Measurements from ENCODE around the gene B4GALNT3.

B4GALNT3 gene

GRCh38 chr12:585062-586061 is 125.6 kb downstream of the B4GALNT3 start:
- DNase-seq (ENCODE audit: low spot score), result no peak
- in situ Hi-C loops (cut with MboI; ENCODE audit: low sequenced_read_pairs, unreplicated experiment), result no loop called here
- TF ChIP-seq CTCF (IDR thresholded peaks at IDR 0.05; ENCODE audit: borderline replicate concordance, control extremely low read depth, extremely low read depth, insufficient read depth, missing control alignments), result no peak

DNA sequence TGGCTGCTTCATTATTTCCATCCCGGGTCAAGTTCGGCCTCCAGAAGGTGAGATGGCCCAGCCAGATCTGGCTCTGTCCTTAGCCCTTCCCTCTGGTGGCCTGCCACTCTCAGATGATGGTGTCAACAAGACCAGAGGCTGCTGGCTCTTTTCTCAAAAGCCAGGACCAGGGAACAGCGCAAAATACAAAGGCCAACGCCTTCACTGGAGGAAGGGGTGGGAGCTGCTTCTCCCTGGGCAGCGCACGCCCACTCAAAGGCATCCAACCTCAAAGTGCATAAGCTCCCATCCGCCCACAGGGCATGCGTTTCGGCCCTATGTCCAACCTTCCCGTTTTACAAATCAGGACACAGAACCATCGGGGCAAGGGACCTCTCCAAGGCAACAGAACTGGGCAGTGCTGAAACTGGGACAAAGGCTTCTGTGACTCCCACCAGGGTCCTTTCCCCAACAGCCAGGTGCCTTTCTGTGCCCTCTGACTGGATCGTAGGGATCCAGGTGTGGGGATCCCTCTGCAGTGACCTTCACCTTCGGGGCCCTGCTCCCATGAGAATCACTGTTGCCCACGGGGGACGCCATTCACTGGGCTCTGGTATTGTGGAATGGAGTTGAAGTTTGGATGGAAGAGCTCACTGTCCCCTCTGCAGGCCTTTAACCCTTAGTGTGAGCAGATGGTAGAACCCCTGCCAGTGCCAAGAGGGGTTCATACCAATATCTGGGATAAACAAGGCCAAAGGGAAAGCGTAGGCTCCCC is 126.8 kb downstream of the B4GALNT3 start:
- TF ChIP-seq CTCF (IDR thresholded peaks at IDR 0.05; ENCODE audit: borderline replicate concordance, control extremely low read depth, extremely low read depth, insufficient read depth, missing control alignments), result no peak
- DNase-seq (ENCODE audit: low spot score), result no peak
- in situ Hi-C loops (cut with MboI; ENCODE audit: low sequenced_read_pairs, unreplicated experiment), result no loop called here

DNA sequence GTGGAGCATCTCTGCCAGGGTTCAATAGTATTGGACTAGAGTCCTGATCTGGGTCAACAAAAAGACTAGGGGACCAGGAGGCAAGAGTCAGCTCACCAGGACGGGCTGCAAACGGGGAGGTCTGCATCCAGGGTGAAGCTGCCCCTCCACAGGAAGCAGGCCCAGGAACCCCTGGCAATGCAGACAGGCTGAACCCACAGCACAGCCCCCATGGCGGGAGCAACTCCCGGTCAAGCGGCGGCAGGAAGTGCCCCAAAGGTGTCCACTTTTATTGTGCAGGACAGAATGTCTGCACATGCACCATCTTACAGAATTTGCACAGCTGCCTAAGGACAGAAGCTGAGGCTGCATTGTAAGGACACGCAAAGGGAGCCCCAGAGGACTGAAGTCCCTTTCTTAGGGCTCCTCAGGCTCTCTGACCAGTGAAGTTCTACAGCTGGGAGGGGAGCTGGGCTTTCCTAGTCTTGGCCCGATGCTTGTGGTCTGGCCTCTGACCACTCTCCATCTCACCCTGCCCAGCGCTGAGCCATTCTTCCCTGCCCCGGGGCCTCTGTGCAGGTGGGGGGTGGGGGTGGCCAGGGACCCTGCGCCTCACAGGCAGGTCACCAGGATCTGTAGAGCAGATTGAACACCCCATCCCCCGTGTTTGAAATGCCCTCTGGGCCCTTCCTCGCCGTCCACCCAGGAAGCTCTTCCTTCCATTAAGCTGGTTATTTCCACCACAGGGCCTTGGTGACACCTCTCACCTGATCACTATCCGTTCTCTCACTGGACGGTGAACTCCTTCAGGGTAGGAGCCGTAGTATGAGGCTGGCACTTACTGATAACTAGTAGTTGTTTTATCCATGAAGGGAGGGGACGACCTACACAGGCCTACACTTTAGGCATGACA is 127.6 kb downstream of the B4GALNT3 start:
- in situ Hi-C loops (cut with MboI; ENCODE audit: low sequenced_read_pairs, unreplicated experiment), result no loop called here
- no peak for DNase-seq (ENCODE audit: low spot score)
- TF ChIP-seq CTCF (IDR thresholded peaks at IDR 0.05; ENCODE audit: borderline replicate concordance, control extremely low read depth, extremely low read depth, insufficient read depth, missing control alignments), result no peak

GRCh38 chr12:588024-588322 is 128.2 kb downstream of the B4GALNT3 start:
- in situ Hi-C loops (cut with MboI; ENCODE audit: low sequenced_read_pairs, unreplicated experiment), result no loop called here
- DNase-seq (ENCODE audit: low spot score), result no peak
- TF ChIP-seq CTCF (IDR thresholded peaks at IDR 0.05; ENCODE audit: borderline replicate concordance, control extremely low read depth, extremely low read depth, insufficient read depth, missing control alignments), result no peak

GRCh38 chr12:588646-589045 is 128.9 kb downstream of the B4GALNT3 start:
- in situ Hi-C loops (cut with MboI; ENCODE audit: low sequenced_read_pairs, unreplicated experiment), result no loop called here
- no peak for TF ChIP-seq CTCF (IDR thresholded peaks at IDR 0.05; ENCODE audit: borderline replicate concordance, control extremely low read depth, extremely low read depth, insufficient read depth, missing control alignments)
- DNase-seq (ENCODE audit: low spot score), result no peak

GRCh38 chr12:590206-590750 is 130.5 kb downstream of the B4GALNT3 start:
- TF ChIP-seq CTCF (IDR thresholded peaks at IDR 0.05; ENCODE audit: borderline replicate concordance, control extremely low read depth, extremely low read depth, insufficient read depth, missing control alignments), result no peak
- in situ Hi-C loops (cut with MboI; ENCODE audit: low sequenced_read_pairs, unreplicated experiment), result no loop called here
- DNase-seq (ENCODE audit: low spot score), result no peak
